Glutamatergic neuron (in vitro differentiated cells): ENCODE measurements around the gene C16orf78. TPM values are rescaled to one million over a fixed set of nuclear protein-coding genes. Genes with fewer than 3 reads are reported as not detected.

ENCODE experiments used
- DNase-seq: peaks from one replicate; pipeline ENCODE4 v3.0.0; 2022
- H3K27ac Mint-ChIP-seq: one replicate; pipeline ENCODE4 v1.8.0; 2020; ENCODE audit warnings: mild to moderate bottlenecking, mixed read lengths, inconsistent platforms; ENCODE audit not compliant: unreplicated experiment
- H3K27me3 Mint-ChIP-seq: one replicate; pipeline ENCODE4 v1.8.0; 2020; ENCODE audit warnings: mild to moderate bottlenecking, moderate library complexity, mixed read lengths, inconsistent platforms; ENCODE audit not compliant: unreplicated experiment
- H3K36me3 Mint-ChIP-seq: one replicate; pipeline ENCODE4 v1.8.0; 2020; ENCODE audit warnings: mild to moderate bottlenecking, mixed read lengths, inconsistent platforms; ENCODE audit not compliant: unreplicated experiment
- H3K4me1 Mint-ChIP-seq: one replicate; pipeline ENCODE4 v1.8.0; 2020; ENCODE audit warnings: mild to moderate bottlenecking, low read depth, mixed read lengths, inconsistent platforms; ENCODE audit not compliant: unreplicated experiment
- H3K4me3 Mint-ChIP-seq: one replicate; pipeline ENCODE4 v1.8.0; 2020; ENCODE audit warnings: mild to moderate bottlenecking, mixed read lengths, inconsistent platforms; ENCODE audit not compliant: unreplicated experiment
- H3K9me3 Mint-ChIP-seq: one replicate; pipeline ENCODE4 v1.8.0; 2020; ENCODE audit warnings: mild to moderate bottlenecking, moderate library complexity, mixed read lengths, inconsistent platforms; ENCODE audit not compliant: unreplicated experiment
- long read RNA-seq: library from polyadenylated mRNA; unstranded; transcript quantifications from one replicate; pipeline ENCODE4 v2.0.0, GENCODE V29; 2020; ENCODE audit not compliant: unreplicated experiment
- total RNA-seq: library from RNA; stranded (reverse); fragmentation: NEBNext Ultra II Directional; extraction: Animal tissue kit (Norgen Biotek cat#: 25700); gene quantifications from one replicate; pipeline ENCODE4 v1.2.1, GENCODE V29; 2021; ENCODE audit not compliant: unreplicated experiment
- TF ChIP-seq, protein P1 (sequence below): fragments of 200-600 bp; sonication (generic); IDR thresholded peaks from one replicate; pipeline ENCODE4 v1.5.0; 2021; ENCODE audit not compliant: partially characterized antibody, unreplicated experiment

Gene C16orf78, protein sequence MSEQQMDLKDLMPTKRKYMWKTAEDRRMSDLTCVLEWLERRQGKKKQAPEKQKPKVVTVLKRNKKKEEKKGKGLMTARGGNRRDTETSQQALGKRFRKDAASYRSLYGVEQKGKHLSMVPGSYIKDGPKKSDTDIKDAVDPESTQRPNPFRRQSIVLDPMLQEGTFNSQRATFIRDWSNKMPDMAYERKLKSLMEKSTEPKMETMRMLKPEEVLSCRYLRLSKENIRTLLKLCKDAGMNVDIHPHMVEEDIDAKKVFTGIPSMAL
- not detected for total RNA-seq
- long read RNA-seq = 0 reads

DNA sequence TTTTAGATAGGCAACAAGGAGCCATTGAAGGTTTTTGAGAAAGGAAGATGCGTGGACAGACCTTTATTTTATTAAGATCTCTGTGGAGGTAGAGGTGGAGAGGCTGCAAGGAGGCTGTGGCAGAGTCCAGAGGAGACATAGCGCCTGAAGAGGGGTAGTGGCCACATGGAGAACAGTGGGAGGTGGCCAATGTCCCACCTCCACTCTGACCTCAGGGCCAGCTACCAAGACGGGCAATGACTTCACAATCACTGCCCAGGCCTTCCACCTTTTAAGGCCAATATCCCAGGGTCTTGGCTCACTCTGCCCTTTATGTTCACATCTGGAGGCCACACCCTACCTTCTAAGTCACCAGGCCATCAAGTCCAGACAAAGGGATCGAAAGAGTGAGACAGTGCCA, at the start of gene C16orf78:
TSS of gene C16orf78 (plus strand) at position 301 of the 400 bp plus-strand sequence. CDS start 136 bp downstream, outside the sequence.
- no peak within 1 kb of the TSS for H3K27ac Mint-ChIP-seq
- no peak within 1 kb of the TSS for H3K4me3 Mint-ChIP-seq
- H3K36me3 Mint-ChIP-seq = peaks cover 6% of the 10 kb centered on the region
- H3K27me3 Mint-ChIP-seq = no peaks in the 10 kb centered on the region
- TF ChIP-seq, protein P1, sequence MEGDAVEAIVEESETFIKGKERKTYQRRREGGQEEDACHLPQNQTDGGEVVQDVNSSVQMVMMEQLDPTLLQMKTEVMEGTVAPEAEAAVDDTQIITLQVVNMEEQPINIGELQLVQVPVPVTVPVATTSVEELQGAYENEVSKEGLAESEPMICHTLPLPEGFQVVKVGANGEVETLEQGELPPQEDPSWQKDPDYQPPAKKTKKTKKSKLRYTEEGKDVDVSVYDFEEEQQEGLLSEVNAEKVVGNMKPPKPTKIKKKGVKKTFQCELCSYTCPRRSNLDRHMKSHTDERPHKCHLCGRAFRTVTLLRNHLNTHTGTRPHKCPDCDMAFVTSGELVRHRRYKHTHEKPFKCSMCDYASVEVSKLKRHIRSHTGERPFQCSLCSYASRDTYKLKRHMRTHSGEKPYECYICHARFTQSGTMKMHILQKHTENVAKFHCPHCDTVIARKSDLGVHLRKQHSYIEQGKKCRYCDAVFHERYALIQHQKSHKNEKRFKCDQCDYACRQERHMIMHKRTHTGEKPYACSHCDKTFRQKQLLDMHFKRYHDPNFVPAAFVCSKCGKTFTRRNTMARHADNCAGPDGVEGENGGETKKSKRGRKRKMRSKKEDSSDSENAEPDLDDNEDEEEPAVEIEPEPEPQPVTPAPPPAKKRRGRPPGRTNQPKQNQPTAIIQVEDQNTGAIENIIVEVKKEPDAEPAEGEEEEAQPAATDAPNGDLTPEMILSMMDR = no peak
- peaks cover 6% of the 10 kb centered on the region for H3K9me3 Mint-ChIP-seq
- no peaks in the 10 kb centered on the region for H3K4me1 Mint-ChIP-seq
- no peak for DNase-seq

DNA sequence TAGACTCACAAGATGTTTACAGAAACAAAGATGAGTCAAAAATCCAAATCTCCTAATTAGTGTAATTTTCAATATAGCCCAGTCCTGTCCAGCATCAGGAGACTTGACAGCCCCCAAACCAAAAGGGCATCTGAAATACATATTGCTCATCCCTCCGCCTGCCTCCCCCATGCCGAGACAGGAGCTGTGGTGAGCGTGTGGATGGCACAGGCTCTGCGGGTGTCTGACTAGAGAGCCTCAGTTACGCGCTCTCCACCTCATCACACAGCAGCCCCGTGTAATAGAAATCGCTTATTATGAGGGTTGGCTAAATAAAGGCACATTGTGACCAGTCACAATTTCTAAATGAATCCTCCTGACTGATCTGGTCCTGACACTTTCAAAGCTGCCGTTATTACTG, 48.9 kb upstream of the C16orf78 start:
- H3K9me3 Mint-ChIP-seq = no peaks in the 10 kb centered on the region
- no peaks in the 10 kb centered on the region for H3K4me1 Mint-ChIP-seq
- no peak for DNase-seq
- TF ChIP-seq, protein P1 = no peak
- no peak overlapping the region for H3K27ac Mint-ChIP-seq
- H3K4me3 Mint-ChIP-seq = no peak overlapping the region
- H3K36me3 Mint-ChIP-seq = no peaks in the 10 kb centered on the region
- H3K27me3 Mint-ChIP-seq = no peaks in the 10 kb centered on the region

DNA sequence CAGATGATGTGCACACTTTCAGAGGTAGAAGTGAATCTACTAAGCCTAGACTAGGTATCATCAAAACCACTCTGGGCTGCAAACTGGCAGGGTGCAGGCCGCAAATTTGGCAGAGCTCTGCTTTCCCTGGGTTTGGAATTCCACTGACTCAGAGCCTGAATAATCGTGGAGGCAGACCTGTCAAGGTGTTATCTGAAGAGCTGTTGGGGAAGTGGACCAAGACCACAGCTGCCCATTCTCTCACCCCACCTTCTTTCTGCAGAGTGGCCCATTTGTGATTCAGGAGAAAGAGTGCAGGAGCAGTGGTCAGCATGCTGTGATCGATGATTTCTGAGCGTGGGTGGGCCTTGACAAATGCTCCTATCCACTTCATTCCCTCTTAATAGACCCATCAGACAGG, 46.1 kb upstream of the C16orf78 start:
- Mint-ChIP-seq H3K27me3 (no peaks in the 10 kb centered on the region), H3K4me1 (no peaks in the 10 kb centered on the region), H3K4me3 (no peak overlapping the region), H3K27ac (no peak overlapping the region), H3K36me3 (no peaks in the 10 kb centered on the region), H3K9me3 (no peaks in the 10 kb centered on the region)
- DNase-seq = no peak
- TF ChIP-seq, protein P1 = no peak

- TF ChIP-seq, protein P1 = no peak
- Mint-ChIP-seq H3K27me3 (no peaks in the 10 kb centered on the region), H3K27ac (no peak overlapping the region)
These were observed 45.3 kb upstream of the C16orf78 start for GRCh38 chr16:49328325-49328724.

GRCh38 chr16:49330562-49331201, 42.9 kb upstream of the C16orf78 start:
- peaks cover 2% of the 10 kb centered on the region for H3K27me3 Mint-ChIP-seq
- TF ChIP-seq, protein P1 = no peak
- H3K4me3 Mint-ChIP-seq = no peak overlapping the region
- no peaks in the 10 kb centered on the region for H3K4me1 Mint-ChIP-seq
- H3K9me3 Mint-ChIP-seq = peaks cover 1% of the 10 kb centered on the region
- DNase-seq = no peak
- H3K36me3 Mint-ChIP-seq = no peaks in the 10 kb centered on the region
- no peak overlapping the region for H3K27ac Mint-ChIP-seq

More at GRCh38 chr16:49328325-49328724, 45.3 kb upstream of the C16orf78 start:
- Mint-ChIP-seq H3K4me1 (no peaks in the 10 kb centered on the region), H3K36me3 (no peaks in the 10 kb centered on the region), H3K9me3 (no peaks in the 10 kb centered on the region), H3K4me3 (no peak overlapping the region)
- no peak for DNase-seq
